Measurements from ENCODE around the gene VPS13D. TPM values are rescaled to one million over a fixed set of nuclear protein-coding genes. Genes with fewer than 3 reads are reported as not detected.
"Not testable (repeated sequence)": the region's sequence is repeated elsewhere in the genome, so short reads cannot be mapped to it uniquely, and the experiment has no call there.

Gene VPS13D
- polyA plus RNA-seq, 1 of the 3 experiments (the other 2 are of a cell fraction): 15.0 TPM

DNA sequence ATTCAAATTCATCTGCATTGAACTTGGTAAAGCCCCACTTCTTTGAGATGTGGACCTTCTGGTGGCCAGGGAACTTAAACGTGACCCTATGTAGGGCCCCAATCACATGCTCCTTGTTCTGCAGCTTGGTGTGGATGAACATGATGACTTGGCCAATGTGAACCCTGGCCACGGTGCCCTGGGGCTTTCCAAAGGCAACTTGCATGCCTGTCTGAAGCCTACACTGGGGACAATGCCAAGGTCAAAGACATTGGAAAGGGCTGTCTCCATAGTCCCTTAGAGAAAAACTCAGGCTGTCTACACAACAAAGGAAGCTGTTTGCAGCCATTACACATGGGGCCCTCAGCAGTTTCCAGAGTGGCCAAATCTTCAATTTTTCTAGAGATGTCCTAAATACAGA lies 8.9 kb upstream of the VPS13D start:
- 8% methylated on average over 2 of the region's 2 CpGs for WGBS (ENCODE audit: low lambda C conversion rate)
- no peak overlapping the region for H3K27ac ChIP-seq (ENCODE audit: low read depth in 2 of 2, low read length in 1 of 2)
- no peak overlapping the region for H3K4me2 ChIP-seq
- ChIA-PET POLR2A (no interaction called here), CTCF (interaction anchor here (5.7 kb wide), 1 partner anchor 96 kb away, joined by 39 read pairs; no protein-coding TSS in a partner anchor)
- H2AFZ ChIP-seq (ENCODE audit: low read depth): no peak overlapping the region
- H3F3A ChIP-seq (replicated peaks; ENCODE audit: insufficient read depth): no peaks in the 10 kb centered on the region
- no peak for DNase-seq
- no peaks in the 10 kb centered on the region for H3K36me3 ChIP-seq (replicated peaks in 1 of 2; ENCODE audit: control insufficient read depth in 1 of 2, insufficient read depth in 2 of 2, low read length in 1 of 2)
- no peaks in the 10 kb centered on the region for H3K79me2 ChIP-seq (ENCODE audit: insufficient read depth)
- H3K9ac ChIP-seq: no peak overlapping the region
- H3K9me3 ChIP-seq: no peaks in the 10 kb centered on the region
- TF ChIP-seq FOXJ3 (CRISPR knock-in tag; IDR thresholded peaks at IDR 0.05) (no peak), YY1 (IDR thresholded peaks at IDR 0.05; ENCODE audit: low read depth) (no peak), FOXM1 (IDR thresholded peaks at IDR 0.05; ENCODE audit: low read depth) (no peak), TCF12 (IDR thresholded peaks at IDR 0.05) (no peak), POLR2AphosphoS5 (IDR thresholded peaks at IDR 0.05; ENCODE audit: low read depth, low read length) (no peak)
- TF ChIP-seq, protein P1, sequence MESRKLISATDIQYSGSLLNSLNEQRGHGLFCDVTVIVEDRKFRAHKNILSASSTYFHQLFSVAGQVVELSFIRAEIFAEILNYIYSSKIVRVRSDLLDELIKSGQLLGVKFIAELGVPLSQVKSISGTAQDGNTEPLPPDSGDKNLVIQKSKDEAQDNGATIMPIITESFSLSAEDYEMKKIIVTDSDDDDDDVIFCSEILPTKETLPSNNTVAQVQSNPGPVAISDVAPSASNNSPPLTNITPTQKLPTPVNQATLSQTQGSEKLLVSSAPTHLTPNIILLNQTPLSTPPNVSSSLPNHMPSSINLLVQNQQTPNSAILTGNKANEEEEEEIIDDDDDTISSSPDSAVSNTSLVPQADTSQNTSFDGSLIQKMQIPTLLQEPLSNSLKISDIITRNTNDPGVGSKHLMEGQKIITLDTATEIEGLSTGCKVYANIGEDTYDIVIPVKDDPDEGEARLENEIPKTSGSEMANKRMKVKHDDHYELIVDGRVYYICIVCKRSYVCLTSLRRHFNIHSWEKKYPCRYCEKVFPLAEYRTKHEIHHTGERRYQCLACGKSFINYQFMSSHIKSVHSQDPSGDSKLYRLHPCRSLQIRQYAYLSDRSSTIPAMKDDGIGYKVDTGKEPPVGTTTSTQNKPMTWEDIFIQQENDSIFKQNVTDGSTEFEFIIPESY (IDR thresholded peaks at IDR 0.05; ENCODE audit: borderline replicate concordance, low read depth): no peak
- TF ChIP-seq, protein P2, sequence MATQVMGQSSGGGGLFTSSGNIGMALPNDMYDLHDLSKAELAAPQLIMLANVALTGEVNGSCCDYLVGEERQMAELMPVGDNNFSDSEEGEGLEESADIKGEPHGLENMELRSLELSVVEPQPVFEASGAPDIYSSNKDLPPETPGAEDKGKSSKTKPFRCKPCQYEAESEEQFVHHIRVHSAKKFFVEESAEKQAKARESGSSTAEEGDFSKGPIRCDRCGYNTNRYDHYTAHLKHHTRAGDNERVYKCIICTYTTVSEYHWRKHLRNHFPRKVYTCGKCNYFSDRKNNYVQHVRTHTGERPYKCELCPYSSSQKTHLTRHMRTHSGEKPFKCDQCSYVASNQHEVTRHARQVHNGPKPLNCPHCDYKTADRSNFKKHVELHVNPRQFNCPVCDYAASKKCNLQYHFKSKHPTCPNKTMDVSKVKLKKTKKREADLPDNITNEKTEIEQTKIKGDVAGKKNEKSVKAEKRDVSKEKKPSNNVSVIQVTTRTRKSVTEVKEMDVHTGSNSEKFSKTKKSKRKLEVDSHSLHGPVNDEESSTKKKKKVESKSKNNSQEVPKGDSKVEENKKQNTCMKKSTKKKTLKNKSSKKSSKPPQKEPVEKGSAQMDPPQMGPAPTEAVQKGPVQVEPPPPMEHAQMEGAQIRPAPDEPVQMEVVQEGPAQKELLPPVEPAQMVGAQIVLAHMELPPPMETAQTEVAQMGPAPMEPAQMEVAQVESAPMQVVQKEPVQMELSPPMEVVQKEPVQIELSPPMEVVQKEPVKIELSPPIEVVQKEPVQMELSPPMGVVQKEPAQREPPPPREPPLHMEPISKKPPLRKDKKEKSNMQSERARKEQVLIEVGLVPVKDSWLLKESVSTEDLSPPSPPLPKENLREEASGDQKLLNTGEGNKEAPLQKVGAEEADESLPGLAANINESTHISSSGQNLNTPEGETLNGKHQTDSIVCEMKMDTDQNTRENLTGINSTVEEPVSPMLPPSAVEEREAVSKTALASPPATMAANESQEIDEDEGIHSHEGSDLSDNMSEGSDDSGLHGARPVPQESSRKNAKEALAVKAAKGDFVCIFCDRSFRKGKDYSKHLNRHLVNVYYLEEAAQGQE (IDR thresholded peaks at IDR 0.05; ENCODE audit: low read depth, low read length): no peak
- H4K20me1 ChIP-seq (ENCODE audit: insufficient read depth): no peaks in the 10 kb centered on the region
- H3K9me2 ChIP-seq: no peaks in the 10 kb centered on the region
- H3K4me3 ChIP-seq (ENCODE audit: low read depth in 2 of 2, low read length in 1 of 2): no peak overlapping the region
- H3K27me3 ChIP-seq (ENCODE audit: insufficient read depth): no peaks in the 10 kb centered on the region; the same call in 1 of the 2 replicates
- H3K4me1 ChIP-seq (ENCODE audit: control insufficient read depth in 1 of 2, insufficient read depth in 2 of 2, low read depth in 1 of 2, low read length in 1 of 2): no peaks in the 10 kb centered on the region

DNA sequence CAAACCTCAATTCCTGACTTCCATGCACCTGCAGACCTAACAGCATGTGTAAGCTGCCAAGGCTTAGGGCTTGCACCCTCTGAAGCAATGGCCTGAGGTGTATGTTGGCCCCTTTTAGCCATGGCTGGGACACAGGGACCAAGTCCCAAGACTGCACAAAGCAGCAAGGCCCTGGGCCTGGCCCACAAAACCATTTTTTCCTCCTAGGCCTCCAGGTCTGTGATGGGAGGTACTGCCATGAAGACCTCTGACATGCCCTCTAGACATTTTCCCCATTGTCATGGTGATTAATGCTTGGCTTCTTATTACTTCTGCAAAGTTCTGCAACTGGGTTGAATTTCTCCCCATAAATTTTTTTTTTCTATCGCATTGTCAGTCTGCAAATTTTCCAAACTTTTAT lies 7.1 kb upstream of the VPS13D start:
- H2AFZ ChIP-seq (ENCODE audit: low read depth); H3K36me3 ChIP-seq (replicated peaks in 1 of 2; ENCODE audit: control insufficient read depth in 1 of 2, insufficient read depth in 2 of 2, low read length in 1 of 2); H3F3A ChIP-seq (replicated peaks; ENCODE audit: insufficient read depth); H4K20me1 ChIP-seq (ENCODE audit: insufficient read depth); H3K27ac ChIP-seq (ENCODE audit: low read depth in 2 of 2, low read length in 1 of 2); H3K9ac ChIP-seq; H3K79me2 ChIP-seq (ENCODE audit: insufficient read depth); H3K9me2 ChIP-seq; H3K27me3 ChIP-seq (ENCODE audit: insufficient read depth); POLR2A ChIA-PET; DNase-seq; H3K4me2 ChIP-seq; H3K4me1 ChIP-seq (ENCODE audit: control insufficient read depth in 1 of 2, insufficient read depth in 2 of 2, low read depth in 1 of 2, low read length in 1 of 2); H3K9me3 ChIP-seq; H3K4me3 ChIP-seq (ENCODE audit: low read depth in 2 of 2, low read length in 1 of 2): not testable (repeated sequence)
- CTCF ChIA-PET: interaction anchor here (5.7 kb wide), 1 partner anchor 98 kb away, joined by 39 read pairs; no protein-coding TSS in a partner anchor
- 62% methylated on average over 1 of the region's 1 CpG for WGBS (ENCODE audit: low lambda C conversion rate)

DNA sequence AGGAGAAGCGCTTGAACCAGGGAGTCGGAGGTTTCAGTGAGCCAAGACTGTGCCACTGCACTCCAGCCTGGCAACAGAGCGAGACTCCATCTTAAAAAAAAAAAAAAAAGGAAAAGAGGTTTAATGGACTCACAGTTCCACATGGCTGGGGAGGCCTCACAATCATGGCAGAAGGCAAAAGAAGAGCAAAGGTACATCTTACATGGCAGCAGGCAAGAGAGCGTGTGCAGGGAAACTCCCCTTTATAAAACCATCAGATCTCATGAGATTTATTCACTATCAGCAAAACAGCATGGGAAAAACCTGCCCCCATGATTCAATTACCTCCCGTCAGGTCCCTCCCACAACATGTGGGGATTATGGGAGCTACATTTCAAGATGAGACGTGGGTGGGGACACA lies 5.7 kb upstream of the VPS13D start:
- H3K4me3 ChIP-seq (ENCODE audit: low read depth in 2 of 2, low read length in 1 of 2); H3K9me2 ChIP-seq; H3K9ac ChIP-seq; H3K79me2 ChIP-seq (ENCODE audit: insufficient read depth); H3K4me2 ChIP-seq; H3K4me1 ChIP-seq (ENCODE audit: control insufficient read depth in 1 of 2, insufficient read depth in 2 of 2, low read depth in 1 of 2, low read length in 1 of 2); H4K20me1 ChIP-seq (ENCODE audit: insufficient read depth); POLR2A ChIA-PET; H3K9me3 ChIP-seq; DNase-seq; H3K36me3 ChIP-seq (replicated peaks in 1 of 2; ENCODE audit: control insufficient read depth in 1 of 2, insufficient read depth in 2 of 2, low read length in 1 of 2); H3K27ac ChIP-seq (ENCODE audit: low read depth in 2 of 2, low read length in 1 of 2); H3F3A ChIP-seq (replicated peaks; ENCODE audit: insufficient read depth); H2AFZ ChIP-seq (ENCODE audit: low read depth); H3K27me3 ChIP-seq (ENCODE audit: insufficient read depth): not testable (repeated sequence)
- 55% methylated on average over 6 of the region's 6 CpGs for WGBS (ENCODE audit: low lambda C conversion rate)
- CTCF ChIA-PET: interaction anchor here (6.5 kb wide), 1 partner anchor 99 kb away, joined by 45 read pairs; no protein-coding TSS in a partner anchor

Data from SK-N-SH (cell line).